ENCODE data around the gene CDK6.
"Not testable (repeated sequence)": the region's sequence is repeated elsewhere in the genome, so short reads cannot be mapped to it uniquely, and the experiment has no call there.

Gene CDK6

GRCh38 chr7:92753614-92754013, 82.8 kb downstream of the CDK6 start:
- H3K4me1 ChIP-seq (ENCODE audit: insufficient read depth, low read length) = no peaks in the 10 kb centered on the region
- no peak overlapping the region for H2AFZ ChIP-seq (ENCODE audit: low read depth, low read length)
- H3K36me3 ChIP-seq (ENCODE audit: insufficient read depth, low read length) = no peaks in the 10 kb centered on the region
- H3K4me3 ChIP-seq (ENCODE audit: low read length) = no peak overlapping the region
- no peaks in the 10 kb centered on the region for H3K9me3 ChIP-seq (ENCODE audit: low read length)
- no peaks in the 10 kb centered on the region for H3K27me3 ChIP-seq (ENCODE audit: insufficient read depth, low read length)

GRCh38 chr7:92751902-92752901, 84.2 kb downstream of the CDK6 start:
- Histone ChIP-seq H3K4me3 (ENCODE audit: low read length) (no peak overlapping the region), H3K36me3 (ENCODE audit: insufficient read depth, low read length) (no peaks in the 10 kb centered on the region), H2AFZ (ENCODE audit: low read depth, low read length) (no peak overlapping the region), H3K9me3 (ENCODE audit: low read length) (no peaks in the 10 kb centered on the region), H3K4me1 (ENCODE audit: insufficient read depth, low read length) (no peaks in the 10 kb centered on the region), H3K27me3 (ENCODE audit: insufficient read depth, low read length) (no peaks in the 10 kb centered on the region)

- no peak overlapping the region for H3K4me3 ChIP-seq (ENCODE audit: low read length)
- no peaks in the 10 kb centered on the region for H3K36me3 ChIP-seq (ENCODE audit: insufficient read depth, low read length)
- no peak overlapping the region for H2AFZ ChIP-seq (ENCODE audit: low read depth, low read length)
- H3K9me3 ChIP-seq (ENCODE audit: low read length) = no peaks in the 10 kb centered on the region
- no peaks in the 10 kb centered on the region for H3K4me1 ChIP-seq (ENCODE audit: insufficient read depth, low read length)
- H3K27me3 ChIP-seq (ENCODE audit: insufficient read depth, low read length) = no peaks in the 10 kb centered on the region
Measured at GRCh38 chr7:92750946-92751345, 85.4 kb downstream of the CDK6 start.

GRCh38 chr7:92750447-92750839, 85.9 kb downstream of the CDK6 start:
- H3K27me3 ChIP-seq (ENCODE audit: insufficient read depth, low read length) = no peaks in the 10 kb centered on the region
- H2AFZ ChIP-seq (ENCODE audit: low read depth, low read length) = no peak overlapping the region
- no peaks in the 10 kb centered on the region for H3K9me3 ChIP-seq (ENCODE audit: low read length)
- H3K4me3 ChIP-seq (ENCODE audit: low read length) = no peak overlapping the region
- no peaks in the 10 kb centered on the region for H3K36me3 ChIP-seq (ENCODE audit: insufficient read depth, low read length)
- no peaks in the 10 kb centered on the region for H3K4me1 ChIP-seq (ENCODE audit: insufficient read depth, low read length)

- Histone ChIP-seq H3K36me3 (ENCODE audit: insufficient read depth, low read length) (no peaks in the 10 kb centered on the region), H3K4me3 (ENCODE audit: low read length) (no peak overlapping the region), H3K4me1 (ENCODE audit: insufficient read depth, low read length) (no peaks in the 10 kb centered on the region), H2AFZ (ENCODE audit: low read depth, low read length) (no peak overlapping the region), H3K9me3 (ENCODE audit: low read length) (no peaks in the 10 kb centered on the region), H3K27me3 (ENCODE audit: insufficient read depth, low read length) (no peaks in the 10 kb centered on the region)
Measured at GRCh38 chr7:92749832-92750446, 86.4 kb downstream of the CDK6 start.

GRCh38 chr7:92749327-92749755, 87.0 kb downstream of the CDK6 start:
- H3K27me3 ChIP-seq (ENCODE audit: insufficient read depth, low read length) = no peaks in the 10 kb centered on the region
- no peak overlapping the region for H2AFZ ChIP-seq (ENCODE audit: low read depth, low read length)
- H3K4me3 ChIP-seq (ENCODE audit: low read length) = no peak overlapping the region
- no peaks in the 10 kb centered on the region for H3K36me3 ChIP-seq (ENCODE audit: insufficient read depth, low read length)
- no peaks in the 10 kb centered on the region for H3K9me3 ChIP-seq (ENCODE audit: low read length)
- no peaks in the 10 kb centered on the region for H3K4me1 ChIP-seq (ENCODE audit: insufficient read depth, low read length)

- H3K9me3 ChIP-seq (ENCODE audit: low read length) = no peaks in the 10 kb centered on the region
- no peaks in the 10 kb centered on the region for H3K4me1 ChIP-seq (ENCODE audit: insufficient read depth, low read length)
- no peaks in the 10 kb centered on the region for H3K27me3 ChIP-seq (ENCODE audit: insufficient read depth, low read length)
- H3K4me3 ChIP-seq (ENCODE audit: low read length) = no peak overlapping the region
- H2AFZ ChIP-seq (ENCODE audit: low read depth, low read length) = no peak overlapping the region
- no peaks in the 10 kb centered on the region for H3K36me3 ChIP-seq (ENCODE audit: insufficient read depth, low read length)
Measured at GRCh38 chr7:92748495-92748894, 87.9 kb downstream of the CDK6 start.

- no peak overlapping the region for H2AFZ ChIP-seq (ENCODE audit: low read depth, low read length)
- no peaks in the 10 kb centered on the region for H3K27me3 ChIP-seq (ENCODE audit: insufficient read depth, low read length)
- no peaks in the 10 kb centered on the region for H3K36me3 ChIP-seq (ENCODE audit: insufficient read depth, low read length)
- H3K4me3 ChIP-seq (ENCODE audit: low read length) = no peak overlapping the region
- H3K4me1 ChIP-seq (ENCODE audit: insufficient read depth, low read length) = no peaks in the 10 kb centered on the region
- H3K9me3 ChIP-seq (ENCODE audit: low read length) = no peaks in the 10 kb centered on the region
Measured at GRCh38 chr7:92747041-92747835, 89.1 kb downstream of the CDK6 start.

GRCh38 chr7:92745241-92745640, 91.1 kb downstream of the CDK6 start:
- Histone ChIP-seq H3K27me3 (ENCODE audit: insufficient read depth, low read length) (no peaks in the 10 kb centered on the region), H3K9me3 (ENCODE audit: low read length) (no peaks in the 10 kb centered on the region), H3K4me3 (ENCODE audit: low read length) (no peak overlapping the region), H3K4me1 (ENCODE audit: insufficient read depth, low read length) (no peaks in the 10 kb centered on the region), H3K36me3 (ENCODE audit: insufficient read depth, low read length) (no peaks in the 10 kb centered on the region), H2AFZ (ENCODE audit: low read depth, low read length) (no peak overlapping the region)

GRCh38 chr7:92744180-92744579, 92.2 kb downstream of the CDK6 start:
- not testable (repeated sequence) for H3K36me3 ChIP-seq (ENCODE audit: insufficient read depth, low read length); H3K9me3 ChIP-seq (ENCODE audit: low read length); H2AFZ ChIP-seq (ENCODE audit: low read depth, low read length); H3K4me1 ChIP-seq (ENCODE audit: insufficient read depth, low read length); H3K4me3 ChIP-seq (ENCODE audit: low read length); H3K27me3 ChIP-seq (ENCODE audit: insufficient read depth, low read length)

- H3K4me1 ChIP-seq (ENCODE audit: insufficient read depth, low read length) = no peaks in the 10 kb centered on the region
- H3K36me3 ChIP-seq (ENCODE audit: insufficient read depth, low read length) = no peaks in the 10 kb centered on the region
Measured at GRCh38 chr7:92742186-92742585, 94.2 kb downstream of the CDK6 start.

GRCh38 chr7:92740700-92741126, 95.7 kb downstream of the CDK6 start:
- no peak overlapping the region for H3K4me3 ChIP-seq (ENCODE audit: low read length)

More at GRCh38 chr7:92742186-92742585, 94.2 kb downstream of the CDK6 start:
- no peaks in the 10 kb centered on the region for H3K9me3 ChIP-seq (ENCODE audit: low read length)
- no peaks in the 10 kb centered on the region for H3K27me3 ChIP-seq (ENCODE audit: insufficient read depth, low read length)
- H2AFZ ChIP-seq (ENCODE audit: low read depth, low read length) = no peak overlapping the region
- H3K4me3 ChIP-seq (ENCODE audit: low read length) = no peak overlapping the region

GRCh38 chr7:92740134-92740533, 96.2 kb downstream of the CDK6 start:
- no peaks in the 10 kb centered on the region for H3K4me1 ChIP-seq (ENCODE audit: insufficient read depth, low read length)
- no peaks in the 10 kb centered on the region for H3K36me3 ChIP-seq (ENCODE audit: insufficient read depth, low read length)
- H2AFZ ChIP-seq (ENCODE audit: low read depth, low read length) = no peak overlapping the region
- no peaks in the 10 kb centered on the region for H3K9me3 ChIP-seq (ENCODE audit: low read length)
- H3K27me3 ChIP-seq (ENCODE audit: insufficient read depth, low read length) = no peaks in the 10 kb centered on the region
- H3K4me3 ChIP-seq (ENCODE audit: low read length) = no peak overlapping the region

More at GRCh38 chr7:92740700-92741126, 95.7 kb downstream of the CDK6 start:
- Histone ChIP-seq H3K27me3 (ENCODE audit: insufficient read depth, low read length) (no peaks in the 10 kb centered on the region), H3K9me3 (ENCODE audit: low read length) (no peaks in the 10 kb centered on the region), H3K4me1 (ENCODE audit: insufficient read depth, low read length) (no peaks in the 10 kb centered on the region), H3K36me3 (ENCODE audit: insufficient read depth, low read length) (no peaks in the 10 kb centered on the region), H2AFZ (ENCODE audit: low read depth, low read length) (no peak overlapping the region)
